Hepatocyte (in vitro differentiated cells): ENCODE data around the gene ALCAM.

Experiments
- EZH2 ChIP-seq: fragments of 200-600 bp; sonication (generic); IDR thresholded peaks from 2 replicates; pipeline ENCODE4 v1.6.1; 2016; ENCODE audit warnings: antibody characterized with exemption, mild to moderate bottlenecking, borderline replicate concordance
- EZH2phosphoT487 ChIP-seq: fragments of 200-600 bp; sonication (generic); IDR thresholded peaks from one replicate; pipeline ENCODE4 v1.6.1; 2018; ENCODE audit warnings: antibody characterized with exemption, mild to moderate bottlenecking, low read depth, moderate library complexity; ENCODE audit not compliant: unreplicated experiment, severe bottlenecking
- TF ChIP-seq, protein P1 (sequence below): fragments of 200-600 bp; sonication (generic); IDR thresholded peaks from 2 replicates; pipeline ENCODE4 v1.5.1; 2016; ENCODE audit warnings: antibody characterized with exemption, mild to moderate bottlenecking; ENCODE audit not compliant: poor library complexity

GRCh38 chr3:105402287-105402801, 35.6 kb downstream of the ALCAM start:
- TF ChIP-seq, protein P1, sequence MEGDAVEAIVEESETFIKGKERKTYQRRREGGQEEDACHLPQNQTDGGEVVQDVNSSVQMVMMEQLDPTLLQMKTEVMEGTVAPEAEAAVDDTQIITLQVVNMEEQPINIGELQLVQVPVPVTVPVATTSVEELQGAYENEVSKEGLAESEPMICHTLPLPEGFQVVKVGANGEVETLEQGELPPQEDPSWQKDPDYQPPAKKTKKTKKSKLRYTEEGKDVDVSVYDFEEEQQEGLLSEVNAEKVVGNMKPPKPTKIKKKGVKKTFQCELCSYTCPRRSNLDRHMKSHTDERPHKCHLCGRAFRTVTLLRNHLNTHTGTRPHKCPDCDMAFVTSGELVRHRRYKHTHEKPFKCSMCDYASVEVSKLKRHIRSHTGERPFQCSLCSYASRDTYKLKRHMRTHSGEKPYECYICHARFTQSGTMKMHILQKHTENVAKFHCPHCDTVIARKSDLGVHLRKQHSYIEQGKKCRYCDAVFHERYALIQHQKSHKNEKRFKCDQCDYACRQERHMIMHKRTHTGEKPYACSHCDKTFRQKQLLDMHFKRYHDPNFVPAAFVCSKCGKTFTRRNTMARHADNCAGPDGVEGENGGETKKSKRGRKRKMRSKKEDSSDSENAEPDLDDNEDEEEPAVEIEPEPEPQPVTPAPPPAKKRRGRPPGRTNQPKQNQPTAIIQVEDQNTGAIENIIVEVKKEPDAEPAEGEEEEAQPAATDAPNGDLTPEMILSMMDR, result no peak
- no peak for TF ChIP-seq EZH2phosphoT487
- TF ChIP-seq EZH2, result no peak
